Osteocyte (in vitro differentiated cells): ENCODE measurements around the gene TMEM218. TPM values are rescaled to one million over a fixed set of nuclear protein-coding genes. Genes with fewer than 3 reads are reported as not detected.

Experiments used
- DNase-seq: peaks from one replicate; pipeline ENCODE4 v3.0.0; 2021; ENCODE audit warnings: mixed read lengths; ENCODE audit not compliant: unreplicated experiment; ENCODE audit errors: extremely low spot score
- H3K27ac Mint-ChIP-seq: one replicate; pipeline ENCODE4 v1.8.0; 2021; ENCODE audit warnings: mild to moderate bottlenecking, mixed read lengths; ENCODE audit not compliant: unreplicated experiment
- H3K27me3 Mint-ChIP-seq: one replicate; pipeline ENCODE4 v1.8.0; 2021; ENCODE audit warnings: mixed read lengths; ENCODE audit not compliant: unreplicated experiment
- H3K36me3 Mint-ChIP-seq: one replicate; pipeline ENCODE4 v1.8.0; 2021; ENCODE audit warnings: mixed read lengths; ENCODE audit not compliant: unreplicated experiment
- H3K4me1 Mint-ChIP-seq: one replicate; pipeline ENCODE4 v1.8.0; 2021; ENCODE audit warnings: mixed read lengths; ENCODE audit not compliant: unreplicated experiment
- H3K4me3 Mint-ChIP-seq: one replicate; pipeline ENCODE4 v1.8.0; 2021; ENCODE audit warnings: mild to moderate bottlenecking, moderate library complexity, mixed read lengths; ENCODE audit not compliant: unreplicated experiment
- H3K9me3 Mint-ChIP-seq: one replicate; pipeline ENCODE4 v1.8.0; 2021; ENCODE audit warnings: mixed read lengths; ENCODE audit not compliant: unreplicated experiment
- total RNA-seq: library from RNA; stranded (reverse); gene quantifications from 2 replicates; pipeline ENCODE4 v1.2.1, GENCODE V29; 2021
- TF ChIP-seq, protein P1 (sequence below): fragments of 200-600 bp; sonication (generic); IDR thresholded peaks from 2 replicates; pipeline ENCODE4 v1.5.0; 2021; ENCODE audit warnings: antibody characterized with exemption, mild to moderate bottlenecking, moderate library complexity

The TMEM218 gene
- total RNA-seq, 1 donor from 2014 or later = 19.9 TPM

DNA sequence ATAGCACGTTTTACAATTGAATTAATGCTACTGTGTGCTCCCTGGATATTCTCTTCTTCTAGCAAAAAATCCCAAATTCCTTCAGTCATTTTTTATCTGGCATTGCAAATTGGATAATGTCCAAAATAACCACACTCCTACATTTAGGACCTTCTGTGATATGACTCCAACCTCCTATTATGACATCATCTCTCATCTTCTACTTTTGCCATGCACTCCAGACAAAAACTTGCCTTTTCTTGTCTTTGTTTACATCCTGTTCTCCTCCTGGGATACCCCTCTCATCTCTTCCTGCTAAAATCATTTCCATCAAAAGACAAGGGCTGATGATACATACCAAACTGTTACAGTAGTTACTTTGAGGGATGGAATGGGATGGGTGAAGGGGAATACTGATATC is 20.6 kb upstream of the TMEM218 start:
- Mint-ChIP-seq H3K27ac (no peak overlapping the region), H3K9me3 (no peaks in the 10 kb centered on the region), H3K27me3 (no peaks in the 10 kb centered on the region), H3K4me3 (no peak overlapping the region), H3K36me3 (no peaks in the 10 kb centered on the region), H3K4me1 (peaks cover 30% of the 10 kb centered on the region)
- DNase-seq = no peak
- TF ChIP-seq, protein P1, sequence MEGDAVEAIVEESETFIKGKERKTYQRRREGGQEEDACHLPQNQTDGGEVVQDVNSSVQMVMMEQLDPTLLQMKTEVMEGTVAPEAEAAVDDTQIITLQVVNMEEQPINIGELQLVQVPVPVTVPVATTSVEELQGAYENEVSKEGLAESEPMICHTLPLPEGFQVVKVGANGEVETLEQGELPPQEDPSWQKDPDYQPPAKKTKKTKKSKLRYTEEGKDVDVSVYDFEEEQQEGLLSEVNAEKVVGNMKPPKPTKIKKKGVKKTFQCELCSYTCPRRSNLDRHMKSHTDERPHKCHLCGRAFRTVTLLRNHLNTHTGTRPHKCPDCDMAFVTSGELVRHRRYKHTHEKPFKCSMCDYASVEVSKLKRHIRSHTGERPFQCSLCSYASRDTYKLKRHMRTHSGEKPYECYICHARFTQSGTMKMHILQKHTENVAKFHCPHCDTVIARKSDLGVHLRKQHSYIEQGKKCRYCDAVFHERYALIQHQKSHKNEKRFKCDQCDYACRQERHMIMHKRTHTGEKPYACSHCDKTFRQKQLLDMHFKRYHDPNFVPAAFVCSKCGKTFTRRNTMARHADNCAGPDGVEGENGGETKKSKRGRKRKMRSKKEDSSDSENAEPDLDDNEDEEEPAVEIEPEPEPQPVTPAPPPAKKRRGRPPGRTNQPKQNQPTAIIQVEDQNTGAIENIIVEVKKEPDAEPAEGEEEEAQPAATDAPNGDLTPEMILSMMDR = no peak

DNA sequence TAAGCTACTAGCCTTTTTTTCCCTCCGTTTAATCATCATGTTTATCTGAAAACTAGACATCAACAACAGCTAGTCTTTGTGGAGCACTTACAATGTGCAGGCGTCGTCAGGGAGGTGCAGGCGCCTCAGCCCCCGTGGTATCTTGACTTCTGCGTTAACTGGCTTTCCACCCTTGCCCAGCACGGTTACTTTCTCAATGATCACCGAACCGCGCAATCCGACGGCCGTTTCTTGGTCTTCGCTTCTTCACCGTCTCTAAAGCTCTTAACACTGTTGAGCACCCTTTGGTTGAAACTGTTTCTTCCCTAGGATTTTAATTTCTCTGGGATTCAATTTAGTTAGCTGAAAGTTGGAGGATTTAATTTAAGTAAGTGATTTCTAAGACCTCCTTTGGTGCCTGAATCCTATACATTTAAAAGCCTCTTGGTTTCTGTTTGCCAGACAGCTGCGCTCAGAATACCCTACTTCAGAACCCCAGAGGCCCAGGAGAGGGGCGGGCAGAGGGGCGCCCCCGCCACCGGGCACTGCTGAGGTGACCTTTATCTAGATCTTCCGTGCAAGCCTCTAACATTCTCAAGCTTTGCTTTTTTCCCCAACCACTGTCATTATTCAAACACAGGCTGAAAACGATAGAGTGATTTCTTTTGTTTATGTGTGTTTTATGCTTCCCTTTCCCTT is 18.0 kb upstream of the TMEM218 start:
- DNase-seq = no peak
- H3K36me3 Mint-ChIP-seq = no peaks in the 10 kb centered on the region
- H3K27ac Mint-ChIP-seq = peak overlapping the region; percentile 83
- no peaks in the 10 kb centered on the region for H3K9me3 Mint-ChIP-seq
- no peaks in the 10 kb centered on the region for H3K27me3 Mint-ChIP-seq
- H3K4me1 Mint-ChIP-seq = peaks cover 30% of the 10 kb centered on the region
- TF ChIP-seq, protein P1 = no peak
- H3K4me3 Mint-ChIP-seq = no peak overlapping the region

DNA sequence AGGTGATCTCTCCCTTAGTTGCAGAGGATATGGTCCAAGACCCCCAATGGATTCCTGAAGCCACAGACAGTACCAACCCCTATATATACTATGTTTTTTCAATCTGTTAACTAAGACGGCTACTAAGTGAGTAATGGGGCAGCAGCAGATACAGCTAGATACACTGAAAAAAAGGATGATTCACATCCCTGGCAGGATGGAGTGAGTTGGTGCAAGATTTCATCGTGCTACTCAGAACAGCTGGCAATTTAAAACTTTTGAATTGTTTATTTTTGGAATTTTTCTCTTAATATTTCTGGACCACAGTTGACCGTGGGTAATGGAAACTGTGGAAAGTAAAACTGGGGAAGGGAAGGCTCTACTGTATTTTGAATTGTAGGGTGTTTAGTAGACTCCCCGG is 17.0 kb upstream of the TMEM218 start:
- Mint-ChIP-seq H3K9me3 (no peaks in the 10 kb centered on the region), H3K27ac (peak overlapping the region; percentile 83), H3K36me3 (no peaks in the 10 kb centered on the region), H3K27me3 (no peaks in the 10 kb centered on the region), H3K4me1 (peaks cover 32% of the 10 kb centered on the region), H3K4me3 (no peak overlapping the region)
- DNase-seq = no peak
- TF ChIP-seq, protein P1 = no peak

DNA sequence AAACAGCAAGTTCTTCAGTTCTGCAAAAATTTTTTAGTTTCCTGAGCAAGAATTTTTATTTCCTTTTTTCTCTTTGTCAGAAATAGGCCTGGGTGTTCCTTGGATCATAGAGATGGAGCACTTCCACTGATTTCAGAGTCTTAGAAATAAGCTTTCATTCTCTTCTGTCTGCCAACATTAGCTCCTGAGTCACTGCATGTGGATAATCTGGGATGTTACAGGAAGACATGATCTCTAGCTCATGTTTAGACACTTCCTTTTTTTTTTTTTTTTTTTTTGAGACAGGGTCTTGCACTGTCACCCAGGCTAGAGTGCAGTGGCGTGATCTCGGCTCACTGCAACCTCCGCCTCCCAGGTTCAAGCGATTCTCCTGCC is 13.2 kb upstream of the TMEM218 start:
- H3K4me1 Mint-ChIP-seq = peaks cover 24% of the 10 kb centered on the region
- TF ChIP-seq, protein P1 = no peak

DNA sequence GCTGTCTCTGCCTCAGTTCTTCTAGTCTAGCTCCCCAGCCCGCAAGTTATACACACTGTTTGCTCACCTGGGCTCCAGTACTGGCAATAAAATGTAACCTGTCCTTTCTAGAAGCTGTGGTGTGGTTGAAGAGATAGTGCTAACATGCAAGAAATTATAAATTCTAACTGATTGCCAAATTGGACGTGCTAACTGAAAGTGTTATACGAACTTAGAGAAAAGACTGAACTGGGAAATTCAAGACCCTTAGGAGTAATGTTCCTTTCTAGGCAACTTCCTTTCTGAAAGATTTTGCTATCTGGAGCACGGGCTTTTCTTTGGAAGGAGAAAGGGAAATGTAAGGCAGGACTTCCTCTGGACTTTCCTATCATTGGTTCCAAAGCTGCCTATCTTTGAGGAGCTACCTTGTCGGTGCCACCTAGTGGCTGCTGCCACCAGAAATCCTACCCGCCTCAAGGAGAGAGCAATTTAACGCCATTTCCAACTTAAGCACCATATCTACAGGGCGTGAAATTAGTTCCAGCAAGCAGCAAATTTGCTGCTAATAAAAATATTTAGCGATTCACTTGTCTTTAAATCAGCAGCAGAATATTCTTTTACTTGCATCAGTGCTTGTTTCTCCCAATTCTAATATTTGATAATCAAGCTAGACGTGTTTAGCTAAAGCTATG is 12.7 kb upstream of the TMEM218 start:
- H3K27me3 Mint-ChIP-seq = no peaks in the 10 kb centered on the region
- no peaks in the 10 kb centered on the region for H3K36me3 Mint-ChIP-seq
- peaks cover 20% of the 10 kb centered on the region for H3K4me1 Mint-ChIP-seq
- no peak overlapping the region for H3K4me3 Mint-ChIP-seq
- DNase-seq = no peak
- TF ChIP-seq, protein P1 = peak; percentile 44
- no peaks in the 10 kb centered on the region for H3K9me3 Mint-ChIP-seq
- H3K27ac Mint-ChIP-seq = no peak overlapping the region

More for the DNA sequence above, 13.2 kb upstream of the TMEM218 start:
- no peak for DNase-seq
- H3K27me3 Mint-ChIP-seq = no peaks in the 10 kb centered on the region
- H3K9me3 Mint-ChIP-seq = no peaks in the 10 kb centered on the region
- no peak overlapping the region for H3K4me3 Mint-ChIP-seq
- H3K27ac Mint-ChIP-seq = no peak overlapping the region
- no peaks in the 10 kb centered on the region for H3K36me3 Mint-ChIP-seq
